Skeletal muscle satellite cell (primary cell): Measurements from ENCODE around the gene CAST.
A peak's percentile ranks its signal among the peaks of the same experiment; 100 is the strongest.

Experiments used
- H3K27me3 ChIP-seq: 2 replicates; pipeline ENCODE4 v1.7.0; 2013; ENCODE audit warnings: low read length; ENCODE audit not compliant: control insufficient read depth, insufficient read depth
- H3K36me3 ChIP-seq: 2 replicates; pipeline ENCODE4 v1.7.0; 2013; ENCODE audit warnings: mild to moderate bottlenecking, control low read depth, low read length; ENCODE audit not compliant: insufficient read depth
- H3K4me1 ChIP-seq: 2 replicates; pipeline ENCODE4 v1.7.0; 2013; ENCODE audit warnings: low read length; ENCODE audit not compliant: control insufficient read depth, insufficient read depth
- H3K4me2 ChIP-seq: 2 replicates; pipeline ENCODE4 v1.7.0; 2013; ENCODE audit warnings: mild to moderate bottlenecking, low read length
- H3K4me3 ChIP-seq: 2 replicates; pipeline ENCODE4 v1.7.0; 2013; ENCODE audit warnings: low read length
- H3K9ac ChIP-seq: 2 replicates; pipeline ENCODE4 v1.7.0; 2013; ENCODE audit warnings: mild to moderate bottlenecking, low read depth, low read length, moderate library complexity
- H3K9me3 ChIP-seq: replicated peaks from 2 replicates; pipeline ENCODE4 v1.7.0; 2013; ENCODE audit warnings: mild to moderate bottlenecking, control low read depth, low read length

CAST gene

DNA sequence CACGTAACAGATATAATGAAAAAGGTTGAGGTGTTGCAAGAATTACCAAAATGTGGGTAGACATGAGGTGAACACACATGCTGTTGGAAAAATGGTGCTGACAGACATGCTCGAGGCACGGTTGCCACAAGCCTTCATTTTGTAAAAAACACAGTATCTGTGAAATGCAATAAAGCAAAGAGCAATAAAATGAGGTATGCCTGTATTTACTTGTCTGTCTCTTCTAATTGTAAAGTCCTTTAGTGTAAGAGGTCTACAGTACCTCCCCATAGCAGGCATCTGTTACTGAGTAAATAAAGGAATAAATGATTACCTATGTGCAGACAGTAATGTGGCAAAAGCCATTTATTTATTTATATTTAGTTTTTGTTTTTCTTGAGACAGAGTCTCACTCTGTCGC, 3.0 kb upstream of the CAST start:
- peaks cover 38% of the 10 kb centered on the region for H3K4me1 ChIP-seq
- no peaks in the 10 kb centered on the region for H3K9me3 ChIP-seq

DNA sequence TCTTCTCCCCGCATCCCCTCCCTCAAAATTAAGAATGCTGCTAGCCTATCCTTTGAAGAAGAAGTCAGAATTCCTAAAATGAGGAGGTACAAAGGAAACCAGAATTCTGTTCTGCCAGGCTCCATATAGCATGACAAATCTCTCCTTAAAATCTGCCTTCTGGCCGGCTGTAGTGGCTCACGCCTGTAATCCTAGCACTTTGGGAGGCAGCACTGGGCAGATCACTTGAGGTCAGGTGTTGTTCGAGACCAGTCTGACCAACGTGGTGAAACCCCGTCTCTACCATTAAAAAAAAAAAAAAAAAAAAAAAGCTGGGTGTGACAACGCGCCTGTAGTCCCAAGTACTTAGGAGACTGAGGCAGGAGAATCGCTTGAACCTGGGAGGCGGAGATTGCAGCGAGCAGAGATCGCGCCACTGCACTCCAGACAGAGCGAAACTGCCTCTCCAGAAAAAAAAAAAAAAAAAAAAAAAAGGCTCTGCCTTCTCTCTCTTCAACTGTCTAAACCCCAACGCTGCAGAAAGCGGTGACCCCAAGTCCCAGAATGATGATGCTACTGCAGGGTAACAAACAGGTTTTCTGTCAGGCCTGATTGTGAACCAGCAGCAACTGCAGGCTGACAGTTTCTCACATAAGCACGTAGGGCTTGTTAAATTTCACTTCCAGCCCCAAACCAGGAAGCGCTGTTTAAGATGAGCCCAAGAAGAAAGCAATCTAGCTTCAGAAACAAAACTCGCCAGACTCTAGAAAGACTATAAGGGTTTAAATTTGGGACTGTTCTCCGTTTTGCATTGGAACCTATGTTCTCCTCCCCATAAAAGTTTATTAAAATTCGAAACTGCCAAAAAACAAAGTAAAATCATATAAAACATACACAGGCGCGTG, 963 bp upstream of the CAST start:
- Histone ChIP-seq H3K4me2 (peak overlapping the region; percentile 92), H3K27me3 (no peaks in the 10 kb centered on the region), H3K9me3 (no peaks in the 10 kb centered on the region), H3K4me1 (peaks cover 25% of the 10 kb centered on the region), H3K9ac (peak overlapping the region; percentile 95), H3K36me3 (no peaks in the 10 kb centered on the region), H3K4me3 (peak overlapping the region; percentile 94)

More for the DNA sequence above, 3.0 kb upstream of the CAST start:
- Histone ChIP-seq H3K36me3 (no peaks in the 10 kb centered on the region), H3K27me3 (no peaks in the 10 kb centered on the region), H3K4me3 (no peak overlapping the region), H3K4me2 (no peak overlapping the region), H3K9ac (no peak overlapping the region)

DNA sequence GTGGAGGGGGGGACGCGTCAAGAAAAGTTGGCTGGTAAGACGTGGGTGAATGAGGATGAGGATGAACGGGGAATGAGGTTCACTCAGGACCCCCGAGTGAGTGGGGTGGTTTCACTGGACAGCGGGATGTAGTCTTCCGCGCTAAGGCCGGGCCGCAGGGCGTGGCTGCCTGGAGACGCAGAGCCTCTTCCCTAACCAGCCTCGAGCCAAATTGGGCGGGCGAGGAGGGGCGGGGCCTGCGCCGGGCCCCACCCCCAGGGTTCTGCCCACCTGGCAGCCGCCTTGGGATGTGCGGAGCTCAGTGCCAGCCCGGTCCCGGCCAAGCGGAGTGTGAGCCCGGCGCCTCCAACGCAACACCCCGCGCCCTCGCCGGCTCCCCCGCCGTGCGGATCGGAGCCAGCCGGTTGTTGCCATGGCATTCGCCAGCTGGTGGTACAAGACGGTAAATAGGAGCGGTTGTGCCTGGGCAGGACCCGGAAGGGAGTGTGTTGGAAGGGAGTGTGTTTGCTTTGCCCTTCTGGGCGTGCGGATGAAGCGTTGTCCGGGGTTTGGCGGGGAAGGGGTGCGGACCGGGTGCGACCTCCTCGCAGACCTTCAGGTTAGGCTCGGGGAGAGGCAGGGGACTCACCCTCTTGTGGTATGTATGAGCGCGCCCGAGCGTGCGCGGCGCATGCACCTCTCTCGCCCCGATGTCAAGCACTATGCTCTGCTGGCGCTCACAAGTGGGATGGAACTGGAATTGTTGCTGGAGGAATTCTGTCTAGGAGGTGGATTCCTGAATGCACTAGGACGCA, 746 bp downstream of the CAST start:
- Histone ChIP-seq H3K27me3 (no peaks in the 10 kb centered on the region), H3K9me3 (no peaks in the 10 kb centered on the region), H3K4me2 (peak overlapping the region; percentile 92), H3K4me3 (peak overlapping the region; percentile 94), H3K4me1 (peaks cover 11% of the 10 kb centered on the region), H3K36me3 (no peaks in the 10 kb centered on the region), H3K9ac (peak overlapping the region; percentile 95)

DNA sequence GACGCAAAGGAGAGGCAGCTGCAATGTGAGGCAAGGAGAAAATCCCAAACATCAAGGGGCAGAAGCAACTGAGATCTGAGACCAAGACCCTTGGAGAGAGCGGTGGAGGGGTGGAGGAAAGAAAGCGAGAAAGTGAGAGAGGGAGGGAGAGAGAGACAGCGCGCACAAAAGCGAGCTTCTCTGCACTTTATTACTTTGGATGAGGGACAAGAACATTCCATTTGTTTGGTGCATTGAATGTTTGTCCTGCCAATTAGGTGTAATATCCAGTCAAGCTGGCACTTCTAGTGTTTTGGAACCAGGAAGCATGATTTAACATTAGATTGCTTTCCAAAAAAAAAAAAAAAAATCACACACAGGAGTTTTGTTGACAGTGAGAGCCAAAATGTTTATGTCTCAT, 1.4 kb downstream of the CAST start:
- Histone ChIP-seq H3K36me3 (no peaks in the 10 kb centered on the region), H3K27me3 (no peaks in the 10 kb centered on the region), H3K4me1 (peaks cover 11% of the 10 kb centered on the region), H3K9ac (peak overlapping the region; percentile 95), H3K9me3 (no peaks in the 10 kb centered on the region), H3K4me3 (peak overlapping the region; percentile 94), H3K4me2 (peak overlapping the region; percentile 92)

DNA sequence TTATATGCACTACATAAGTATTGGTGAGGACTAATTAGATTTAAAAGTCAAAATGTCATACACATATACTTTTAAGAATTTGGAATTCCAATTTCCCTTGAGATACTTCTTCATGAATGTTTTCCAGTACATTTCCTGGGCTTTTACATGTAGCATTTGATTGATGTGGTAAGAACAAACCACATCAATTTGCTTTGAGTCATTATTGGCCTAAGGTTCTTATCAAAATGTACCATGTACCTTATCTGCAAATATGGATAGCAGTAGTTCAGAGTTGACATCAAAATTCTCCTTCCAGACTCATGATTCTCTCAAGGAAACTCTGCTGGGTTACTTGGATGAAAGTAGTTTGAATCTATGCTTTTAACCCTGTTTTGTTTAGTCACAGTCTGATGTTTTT, 2.5 kb downstream of the CAST start:
- Histone ChIP-seq H3K9me3 (no peaks in the 10 kb centered on the region), H3K36me3 (no peaks in the 10 kb centered on the region), H3K4me1 (peaks cover 11% of the 10 kb centered on the region), H3K9ac (no peak overlapping the region), H3K27me3 (no peaks in the 10 kb centered on the region), H3K4me2 (peak overlapping the region; percentile 92), H3K4me3 (no peak overlapping the region)

DNA sequence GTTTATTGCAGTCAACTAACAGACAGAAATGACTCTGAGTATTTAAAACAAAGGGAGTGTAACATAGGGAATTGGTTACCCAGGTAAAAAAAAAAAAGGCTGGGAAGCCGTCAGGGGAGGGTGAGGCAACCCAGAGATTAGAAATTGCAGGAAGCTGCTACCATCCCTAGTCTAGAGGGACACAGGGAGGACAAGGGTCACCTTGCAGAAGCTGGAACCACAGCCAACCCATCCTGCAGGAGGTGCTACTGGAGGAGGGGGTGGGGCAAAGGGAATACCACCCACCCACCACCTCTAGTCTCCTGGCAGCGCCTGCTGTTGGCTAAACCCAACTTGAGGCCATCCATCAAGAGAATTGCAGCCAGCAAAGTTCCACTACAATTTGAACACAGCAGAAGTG, 6.5 kb downstream of the CAST start:
- no peak overlapping the region for H3K4me2 ChIP-seq
- no peaks in the 10 kb centered on the region for H3K4me1 ChIP-seq
- H3K27me3 ChIP-seq, result no peaks in the 10 kb centered on the region
- H3K9me3 ChIP-seq, result no peaks in the 10 kb centered on the region
- H3K9ac ChIP-seq, result no peak overlapping the region
- no peak overlapping the region for H3K4me3 ChIP-seq
- H3K36me3 ChIP-seq, result no peaks in the 10 kb centered on the region

DNA sequence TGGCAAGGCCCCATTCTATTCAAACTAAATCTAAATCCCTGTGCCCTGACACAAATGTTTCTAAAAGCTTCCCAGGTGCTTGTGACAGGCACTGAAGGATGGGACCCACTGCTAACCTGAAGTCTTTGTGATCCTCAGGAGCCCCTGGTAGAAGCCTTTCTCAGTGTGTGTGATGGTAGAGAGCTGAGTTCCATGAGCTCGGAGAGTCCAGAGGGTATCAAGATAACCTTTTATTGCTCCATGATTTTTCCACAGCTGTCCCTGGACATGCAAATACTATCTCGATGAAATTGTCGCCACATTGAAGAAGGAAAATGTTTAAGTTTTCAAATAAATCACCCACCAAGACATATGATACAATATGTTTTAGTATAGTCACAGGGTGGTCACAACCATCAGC, 7.7 kb downstream of the CAST start:
- Histone ChIP-seq H3K9ac (no peak overlapping the region), H3K36me3 (no peaks in the 10 kb centered on the region), H3K27me3 (no peaks in the 10 kb centered on the region), H3K4me3 (no peak overlapping the region), H3K4me1 (no peaks in the 10 kb centered on the region), H3K4me2 (no peak overlapping the region), H3K9me3 (no peaks in the 10 kb centered on the region)

DNA sequence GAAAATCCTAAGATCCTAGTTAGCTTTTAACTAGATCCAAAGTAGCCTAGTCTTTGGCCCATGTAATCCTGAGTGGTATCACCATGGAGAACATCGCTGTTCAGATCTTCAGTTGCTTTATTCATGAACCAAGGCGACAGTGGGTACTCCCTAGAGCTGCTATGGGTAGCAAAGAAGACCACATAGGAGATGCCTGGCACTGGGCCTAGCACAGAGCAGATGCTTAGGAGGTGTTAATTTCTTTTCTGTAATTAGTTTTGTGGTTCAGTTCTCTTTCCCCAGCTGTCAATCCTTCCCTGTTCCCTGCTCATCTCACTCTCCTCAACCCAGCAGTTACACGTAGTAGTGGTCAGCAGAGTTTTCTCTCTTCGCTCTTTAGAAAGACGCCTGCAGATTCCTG, 9.3 kb downstream of the CAST start:
- peaks cover 3% of the 10 kb centered on the region for H3K36me3 ChIP-seq
- no peak overlapping the region for H3K4me3 ChIP-seq
- no peaks in the 10 kb centered on the region for H3K9me3 ChIP-seq
- H3K9ac ChIP-seq, result no peak overlapping the region
- H3K27me3 ChIP-seq, result no peaks in the 10 kb centered on the region
- H3K4me2 ChIP-seq, result no peak overlapping the region
- H3K4me1 ChIP-seq, result peaks cover 5% of the 10 kb centered on the region

DNA sequence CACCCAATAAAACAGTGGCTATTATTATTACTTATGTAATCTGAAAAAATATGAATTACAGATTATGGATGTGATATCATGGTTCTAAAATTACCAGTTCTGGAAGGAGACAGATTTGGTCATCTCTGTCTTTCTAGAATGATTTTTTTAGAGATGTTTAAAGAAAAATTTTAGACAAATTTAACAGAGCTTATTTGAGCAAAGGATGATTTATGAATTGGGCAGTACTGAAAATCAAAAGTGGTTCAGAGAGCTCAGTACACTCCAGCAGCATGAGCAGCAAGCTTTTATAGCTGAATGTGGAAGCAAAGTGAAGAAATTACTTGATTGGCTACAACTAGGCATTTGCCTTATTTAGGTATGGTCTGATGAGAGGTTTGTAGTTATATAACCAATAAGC, 11.0 kb downstream of the CAST start:
- Histone ChIP-seq H3K9ac (no peak overlapping the region), H3K9me3 (no peaks in the 10 kb centered on the region), H3K4me2 (no peak overlapping the region), H3K4me3 (no peak overlapping the region), H3K36me3 (peaks cover 5% of the 10 kb centered on the region), H3K4me1 (peaks cover 5% of the 10 kb centered on the region), H3K27me3 (no peaks in the 10 kb centered on the region)

DNA sequence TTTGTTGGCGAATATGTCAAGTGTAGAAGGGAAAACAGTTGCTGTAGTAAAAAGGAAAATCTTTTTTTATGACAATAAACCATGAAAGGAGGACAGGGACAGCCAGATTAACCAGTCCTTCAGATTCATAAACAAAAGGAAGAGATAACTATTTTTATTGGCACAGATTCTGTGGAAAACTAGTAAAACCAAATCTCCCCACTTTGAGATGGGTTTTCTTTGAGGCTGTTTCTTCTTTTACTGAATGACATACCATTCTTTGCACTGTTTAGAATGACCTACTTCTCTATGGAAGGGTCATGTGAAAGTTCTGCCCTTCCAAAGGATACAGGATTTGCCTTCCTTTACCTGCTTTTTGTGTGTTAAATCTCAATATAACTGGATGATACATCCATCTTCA, 13.7 kb downstream of the CAST start:
- Histone ChIP-seq H3K9ac (no peak overlapping the region), H3K9me3 (no peaks in the 10 kb centered on the region), H3K27me3 (no peaks in the 10 kb centered on the region), H3K4me1 (peaks cover 12% of the 10 kb centered on the region), H3K36me3 (peaks cover 5% of the 10 kb centered on the region), H3K4me3 (no peak overlapping the region), H3K4me2 (no peak overlapping the region)

DNA sequence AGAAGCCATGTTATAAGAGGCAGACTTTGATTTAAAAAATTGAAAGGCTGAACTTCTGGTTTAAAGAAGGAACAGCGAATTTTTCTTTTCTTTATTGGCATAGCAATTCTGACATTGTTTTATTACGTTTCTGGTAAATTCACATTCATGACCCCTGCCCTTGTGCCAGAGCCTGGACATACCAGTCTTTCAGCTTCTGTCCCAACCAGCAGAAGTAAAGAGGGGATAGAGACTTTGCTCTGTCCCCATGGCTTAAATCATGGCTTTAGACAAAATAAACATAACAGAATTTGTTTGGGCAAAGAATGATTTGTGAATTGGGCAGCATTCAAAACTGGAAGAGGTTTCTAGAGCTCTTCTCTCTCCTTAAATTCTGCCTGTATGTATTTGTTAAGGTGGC, 15.3 kb downstream of the CAST start:
- H3K27me3 ChIP-seq, result no peaks in the 10 kb centered on the region
- H3K36me3 ChIP-seq, result peaks cover 5% of the 10 kb centered on the region
- H3K4me2 ChIP-seq, result no peak overlapping the region

More for the DNA sequence above, 15.3 kb downstream of the CAST start:
- no peak overlapping the region for H3K4me3 ChIP-seq
- peaks cover 15% of the 10 kb centered on the region for H3K4me1 ChIP-seq
- H3K9ac ChIP-seq, result no peak overlapping the region
- no peaks in the 10 kb centered on the region for H3K9me3 ChIP-seq
